Sigmoid colon (tissue), 7 donors: Measurements from ENCODE around the gene USP21. TPM values are rescaled to one million over a fixed set of nuclear protein-coding genes. Genes with fewer than 3 reads are reported as not detected.

Experiments
- DNase-seq: peaks from one replicate; pipeline ENCODE4 v3.0.0-alpha.2; 2019
- H3K27ac ChIP-seq, 4 donors: fragments of 200-600 bp; sonication (generic); one replicate each; pipeline ENCODE4 v1.5.1; 2016 to 2019; ENCODE audit warnings: mild to moderate bottlenecking in 1 of 4
- H3K27me3 ChIP-seq, 3 donors: fragments of 200-600 bp; sonication (generic); one replicate each; pipeline ENCODE4 v1.5.1; 2019; ENCODE audit warnings: mild to moderate bottlenecking in 1 of 3
- H3K36me3 ChIP-seq, 4 donors: fragments of 200-600 bp; sonication (generic); one replicate each; pipeline ENCODE4 v1.5.1; 2016 to 2019
- H3K4me1 ChIP-seq, 4 donors: fragments of 200-600 bp; sonication (generic); one replicate each; pipeline ENCODE4 v1.5.1; 2017 to 2019
- H3K4me3 ChIP-seq, 4 donors: fragments of 200-600 bp; sonication (generic); one replicate each; pipeline ENCODE4 v1.5.1; 2017 to 2019; ENCODE audit warnings: mild to moderate bottlenecking in 2 of 4, moderate library complexity in 1 of 4
- H3K9me3 ChIP-seq, 4 donors: fragments of 200-600 bp in 3 of 4; sonication (generic) in 3 of 4; one replicate each; pipeline versions ENCODE4 v1.5.1 to v1.6.1; 2013 to 2019
- CTCF ChIP-seq, 4 experiments: fragments of 450-650 bp in 3 of 4; fragments of 200-600 bp in 1 of 4; IDR thresholded peaks; one replicate each; pipeline ENCODE4 v1.5.1; 2016 to 2019; ENCODE audit warnings: antibody characterized with exemption in 4 of 4, mild to moderate bottlenecking in 3 of 4, moderate library complexity in 2 of 4
- EP300 ChIP-seq, 4 donors: sonication (generic); formaldehyde crosslinking; IDR thresholded peaks; one replicate each; pipeline ENCODE4 v1.6.1; 2017; ENCODE audit warnings: antibody characterized with exemption in 4 of 4
- POLR2A ChIP-seq, 2 donors: fragments of 450-650 bp; IDR thresholded peaks; one replicate each; pipeline ENCODE4 v1.6.1; 2016; ENCODE audit warnings: antibody characterized with exemption in 2 of 2, mild to moderate bottlenecking in 2 of 2, moderate library complexity in 2 of 2
- POLR2AphosphoS5 ChIP-seq, 4 donors: sonication (generic); formaldehyde crosslinking; IDR thresholded peaks; one replicate each; pipeline ENCODE4 v1.6.1; 2017; ENCODE audit warnings: antibody characterized with exemption in 4 of 4
- WGBS, 2 donors: extraction: QIAGEN DNeasy Blood & Tissue Kit; methylation state at CpG; one replicate each; pipeline ENCODE4 v1.1.7; 2013; 5-methylcytosine and 5-hydroxymethylcytosine counted together
- intact Hi-C: fragments of 100-400 bp; cut with DNase I; formaldehyde crosslinking; loops from one replicate; pipeline ENCODE4 v1.15.1; 2023
- polyA plus RNA-seq, 3 donors: library from polyadenylated mRNA; stranded (reverse); fragments of 200-250 nt; gene quantifications; one replicate each; pipeline ENCODE4 v1.2.3, GENCODE V29; 2013
- total RNA-seq, 4 donors: library from RNA; depleted of rRNA; stranded (reverse); fragments of >200 nt; gene quantifications; one replicate each; pipeline ENCODE4 v1.1.0, GENCODE V29; 2016
- donor health status: healthy with polysubstance abuse.
- donor health status: Bipolar disorder and iron deficiency.
- donor health status: healthy.

The USP21 gene
- total and polyA plus RNA-seq, 7 donors = 11.4 to 24.1 (median 16.2) TPM

- no peaks in the 10 kb centered on the region for H3K27me3 ChIP-seq
- TF ChIP-seq CTCF (IDR thresholded peaks at IDR 0.05) = no peak
- TF ChIP-seq POLR2AphosphoS5 (IDR thresholded peaks at IDR 0.05) = no peak
- no peak for TF ChIP-seq POLR2A (IDR thresholded peaks at IDR 0.05)
- no peak for TF ChIP-seq EP300 (IDR thresholded peaks at IDR 0.05)
- H3K36me3 ChIP-seq = peaks cover 10 to 74% (median 40%) of the 10 kb centered on the region in 4 donors
- intact Hi-C loops = no loop called here
- peaks cover 0 to 39% (median 35%) of the 10 kb centered on the region in 4 donors for H3K4me1 ChIP-seq
- WGBS, 2 donors = 83 to 88% methylated on average over 2 of the region's 2 CpGs
- H3K9me3 ChIP-seq = no peaks in the 10 kb centered on the region
- no peak overlapping the region for H3K4me3 ChIP-seq
- no peak for DNase-seq
- no peak overlapping the region for H3K27ac ChIP-seq
These were observed 31.7 kb upstream of the USP21 start for GRCh38 chr1:161127649-161128048.

GRCh38 chr1:161128591-161129420 is 30.5 kb upstream of the USP21 start:
- no peak for TF ChIP-seq POLR2A (IDR thresholded peaks at IDR 0.05)
- TF ChIP-seq EP300 (IDR thresholded peaks at IDR 0.05) = no peak
- no peak for TF ChIP-seq CTCF (IDR thresholded peaks at IDR 0.05)
- no peak for TF ChIP-seq POLR2AphosphoS5 (IDR thresholded peaks at IDR 0.05)
- H3K27ac ChIP-seq = no peak overlapping the region
- DNase-seq = no peak
- H3K27me3 ChIP-seq = no peaks in the 10 kb centered on the region
- H3K4me1 ChIP-seq = peaks cover 0 to 46% (median 41%) of the 10 kb centered on the region in 4 donors
- no peak overlapping the region for H3K4me3 ChIP-seq
- H3K36me3 ChIP-seq = peaks cover 10 to 62% (median 29%) of the 10 kb centered on the region in 4 donors
- no peaks in the 10 kb centered on the region for H3K9me3 ChIP-seq
- intact Hi-C loops = no loop called here
- 96 to 98% methylated on average over 4 of the region's 4 CpGs for WGBS, 2 donors

- Histone ChIP-seq H3K27ac (no peak overlapping the region), H3K4me3 (no peak overlapping the region), H3K4me1 (peaks cover 0 to 55% (median 49%) of the 10 kb centered on the region in 4 donors), H3K27me3 (no peaks in the 10 kb centered on the region), H3K9me3 (no peaks in the 10 kb centered on the region), H3K36me3 (peaks cover 10 to 50% (median 22%) of the 10 kb centered on the region in 4 donors)
- WGBS, 2 donors = 70 to 75% methylated on average over 1 of the region's 1 CpG
- no peak for DNase-seq
- intact Hi-C loops = no loop called here
- TF ChIP-seq POLR2A (IDR thresholded peaks at IDR 0.05) (no peak), POLR2AphosphoS5 (IDR thresholded peaks at IDR 0.05) (no peak), CTCF (IDR thresholded peaks at IDR 0.05) (no peak), EP300 (IDR thresholded peaks at IDR 0.05) (no peak)
These were observed 29.0 kb upstream of the USP21 start for GRCh38 chr1:161130266-161130665.

GRCh38 chr1:161131523-161132409 is 27.5 kb upstream of the USP21 start:
- H3K9me3 ChIP-seq = no peaks in the 10 kb centered on the region
- H3K4me1 ChIP-seq = peaks cover 0 to 55% (median 48%) of the 10 kb centered on the region in 4 donors
- 7% methylated on average over 22 of the region's 22 CpGs for WGBS, 2 donors
- H3K27me3 ChIP-seq = no peaks in the 10 kb centered on the region
- no peak for DNase-seq
- peaks cover 10 to 35% (median 20%) of the 10 kb centered on the region in 4 donors for H3K36me3 ChIP-seq
- TF ChIP-seq POLR2AphosphoS5 (IDR thresholded peaks at IDR 0.05) = peak in 2 of 4 donors; percentile 8 to 33
- TF ChIP-seq POLR2A (IDR thresholded peaks at IDR 0.05) = no peak
- peak overlapping the region; percentile 90 to 97 (median 92) for H3K27ac ChIP-seq
- H3K4me3 ChIP-seq = peak overlapping the region; percentile 69 to 83 (median 76)
- intact Hi-C loops = loop anchor here (2.0 kb wide), 2 partner anchors 13 to 27 kb away; partner anchors contain the start of genes NIT1, PFDN2 and USP21
